ENCODE results near the gene SPINT3. TPM values are rescaled to one million over a fixed set of nuclear protein-coding genes. Genes with fewer than 3 reads are reported as not detected.

The SPINT3 gene
- total and polyA plus RNA-seq, 2 of the 8 experiments (the other 6 are each of a cell fraction or from before 2014, with no cell fraction given) = not detected

GRCh38 chr20:45507011-45507820, 8.2 kb downstream of the SPINT3 start:
- H4K8ac ChIP-seq (ENCODE audit: extremely low read depth, insufficient read depth, low read length) = no peak overlapping the region
- no peak overlapping the region for H2AK5ac ChIP-seq (ENCODE audit: low read depth, low read length)
- no peaks in the 10 kb centered on the region for H3K9me3 ChIP-seq (ENCODE audit: insufficient read depth in 2 of 2, low read depth in 1 of 2, low read length in 1 of 2)
- no peak overlapping the region for H2BK12ac ChIP-seq (ENCODE audit: low read depth, low read length)
- no peak overlapping the region for H2BK20ac ChIP-seq (ENCODE audit: low read length)
- no peak overlapping the region for H4K91ac ChIP-seq (replicated peaks; ENCODE audit: insufficient read length, low read length)
- no peak overlapping the region for H2BK15ac ChIP-seq (ENCODE audit: low read length)
- no peak overlapping the region for H3K14ac ChIP-seq (ENCODE audit: insufficient read length)
- no peak overlapping the region for H4K5ac ChIP-seq (ENCODE audit: insufficient read length, low read depth, low read length)
- no peak overlapping the region for H3K9ac ChIP-seq (replicated peaks in 1 of 4; ENCODE audit: extremely low read depth in 1 of 4, low read depth in 3 of 4, low read length in 3 of 4)
- no peak overlapping the region for H3K4me3 ChIP-seq (ENCODE audit: extremely low read depth in 1 of 4, insufficient read depth in 2 of 4, low read depth in 3 of 4, low read length in 4 of 4)
- no peaks in the 10 kb centered on the region for H4K20me1 ChIP-seq (replicated peaks in 1 of 2; ENCODE audit: control insufficient read depth in 1 of 2, insufficient read depth in 2 of 2, low read length in 2 of 2)
- no peak for DNase-seq (ENCODE audit: low read depth in 1 of 2, low spot score in 2 of 2)
- H2BK120ac ChIP-seq (replicated peaks; ENCODE audit: low read depth, low read length) = no peak overlapping the region
- H3K18ac ChIP-seq (ENCODE audit: extremely low read depth, low read length) = no peak overlapping the region
- H3K56ac ChIP-seq (replicated peaks; ENCODE audit: insufficient read length, low read depth, low read length) = no peak overlapping the region
- POLR2A ChIA-PET (ENCODE audit: partially characterized antibody) = no interaction called here
- H3K23me2 ChIP-seq (ENCODE audit: low read depth, low read length) = no peaks in the 10 kb centered on the region; the same call in 1 of the 2 replicates
- TF ChIP-seq POLR2AphosphoS5 (IDR thresholded peaks at IDR 0.05; ENCODE audit: low read depth, low read length) (no peak), EP300 (IDR thresholded peaks at IDR 0.05; ENCODE audit: borderline replicate concordance in 1 of 2, low read depth in 2 of 2, low read length in 2 of 2) (no peak), SIX5 (IDR thresholded peaks at IDR 0.05; ENCODE audit: low read depth, low read length) (no peak), CHD1 (IDR thresholded peaks at IDR 0.05; ENCODE audit: low read depth, low read length) (no peak), NANOG (IDR thresholded peaks at IDR 0.05; ENCODE audit: insufficient read depth, low read depth, low read length, poor library complexity, severe bottlenecking) (no peak), SUZ12 (IDR thresholded peaks at IDR 0.05; ENCODE audit: low read length) (no peak), RAD21 (IDR thresholded peaks at IDR 0.05 in 1 of 2, conservative IDR thresholded peaks at IDR 0.05 in 1 of 2; ENCODE audit: low read depth in 2 of 2, low read length in 2 of 2) (no peak), JUND (IDR thresholded peaks at IDR 0.05; ENCODE audit: low read length) (no peak), TEAD4 (IDR thresholded peaks at IDR 0.05; ENCODE audit: low read depth, low read length) (no peak)
- TF ChIP-seq, protein P1, sequence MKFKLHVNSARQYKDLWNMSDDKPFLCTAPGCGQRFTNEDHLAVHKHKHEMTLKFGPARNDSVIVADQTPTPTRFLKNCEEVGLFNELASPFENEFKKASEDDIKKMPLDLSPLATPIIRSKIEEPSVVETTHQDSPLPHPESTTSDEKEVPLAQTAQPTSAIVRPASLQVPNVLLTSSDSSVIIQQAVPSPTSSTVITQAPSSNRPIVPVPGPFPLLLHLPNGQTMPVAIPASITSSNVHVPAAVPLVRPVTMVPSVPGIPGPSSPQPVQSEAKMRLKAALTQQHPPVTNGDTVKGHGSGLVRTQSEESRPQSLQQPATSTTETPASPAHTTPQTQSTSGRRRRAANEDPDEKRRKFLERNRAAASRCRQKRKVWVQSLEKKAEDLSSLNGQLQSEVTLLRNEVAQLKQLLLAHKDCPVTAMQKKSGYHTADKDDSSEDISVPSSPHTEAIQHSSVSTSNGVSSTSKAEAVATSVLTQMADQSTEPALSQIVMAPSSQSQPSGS (IDR thresholded peaks at IDR 0.05; ENCODE audit: low read length) = no peak
- H3K4me1 ChIP-seq (replicated peaks in 1 of 4; ENCODE audit: control insufficient read depth in 3 of 4, insufficient read depth in 4 of 4, low read length in 3 of 4) = no peaks in the 10 kb centered on the region; a peak in 1 of 7 replicates
- no peaks in the 10 kb centered on the region for H3K27me3 ChIP-seq (replicated peaks in 1 of 4; ENCODE audit: control insufficient read depth in 3 of 4, extremely low read depth in 1 of 4, insufficient read depth in 3 of 4, low read length in 3 of 4)
- no peak overlapping the region for H2AFZ ChIP-seq (ENCODE audit: low read length)
- no peak overlapping the region for H3K4ac ChIP-seq (replicated peaks; ENCODE audit: insufficient read length, low read depth, low read length)
- no peak overlapping the region for H3K4me2 ChIP-seq (ENCODE audit: insufficient read depth in 1 of 2, low read depth in 2 of 2, low read length in 2 of 2)
- 90% methylated on average over 5 of the region's 5 CpGs; no CpG with 5 or more reads in 1 of the 2 experiments for WGBS, 2 experiments (ENCODE audit: extremely low coverage in 1 of 2, insufficient coverage in 1 of 2, insufficient read length in 1 of 2, insufficient replicate concordance in 2 of 2, low coverage in 1 of 2, low lambda C conversion rate in 2 of 2, missing lambda C conversion rate in 1 of 2)
- CTCF ChIA-PET (ENCODE audit: partially characterized antibody) = interaction anchor here (0.7 to 0.8 kb wide), 2 partner anchors 187 to 188 kb away, joined by 3 read pairs; no protein-coding TSS in a partner anchor
- no peaks in the 10 kb centered on the region for H3K79me2 ChIP-seq (ENCODE audit: control insufficient read depth in 1 of 2, insufficient read depth in 2 of 2, low read length in 2 of 2)
- no peaks in the 10 kb centered on the region for H3K79me1 ChIP-seq (ENCODE audit: low read depth, low read length)
- H3K27ac ChIP-seq (ENCODE audit: low read depth, low read length) = no peak overlapping the region
- no peak for FAIRE-seq
- no peak overlapping the region for H2BK5ac ChIP-seq (ENCODE audit: low read depth, low read length)
- H3K36me3 ChIP-seq (ENCODE audit: control insufficient read depth in 2 of 4, insufficient read depth in 4 of 4, low read length in 3 of 4) = no peaks in the 10 kb centered on the region
- H3K23ac ChIP-seq (ENCODE audit: insufficient read length) = no peak overlapping the region
